WTC11 (cell line): ENCODE results near the gene PTPN7. TPM values are rescaled to one million over a fixed set of nuclear protein-coding genes. Genes with fewer than 3 reads are reported as not detected.

ENCODE experiments used
- ATAC-seq: fragments of 200-7000 bp; cut with Tn5 transposase; 2 replicates; pipeline ENCODE4 v1.10.0; 2021; ENCODE audit warnings: mild to moderate bottlenecking, moderate library complexity
- Bru-seq: library from RNA; stranded (reverse); fragments of 400-500 nt; gene quantifications from one replicate; lab custom pipeline; 2021; lab: Mats Ljungman, UMichigan
- CTCF ChIA-PET: fragments of 300-600 bp; sonication (Branson Sonifier 250); formaldehyde crosslinking; loops from one replicate; lab custom pipeline; 2021; ENCODE audit warnings: antibody characterized with exemption; lab: Charles Lee
- POLR2A ChIA-PET: fragments of 350-600 bp; sonication (Branson Sonifier 250); formaldehyde crosslinking; loops from one replicate; lab custom pipeline; 2021; ENCODE audit warnings: antibody characterized with exemption; lab: Charles Lee
- DNase-seq: peaks from one replicate; pipeline ENCODE4 v3.0.0; 2021; ENCODE audit warnings: low spot score
- H3K27ac Mint-ChIP-seq: 2 replicates; pipeline ENCODE4 v1.8.0; 2021; ENCODE audit warnings: mixed read lengths
- H3K27me3 Mint-ChIP-seq: 2 replicates; pipeline ENCODE4 v1.8.0; 2021; ENCODE audit warnings: low read depth, mild to moderate bottlenecking, moderate library complexity, mixed read lengths
- H3K36me3 Mint-ChIP-seq: 2 replicates; pipeline ENCODE4 v1.8.0; 2021; ENCODE audit warnings: mixed read lengths
- H3K4me1 Mint-ChIP-seq: 2 replicates; pipeline ENCODE4 v1.8.0; 2022; ENCODE audit warnings: mixed read lengths
- H3K4me3 Mint-ChIP-seq: 2 replicates; pipeline ENCODE4 v1.8.0; 2021; ENCODE audit warnings: mild to moderate bottlenecking, moderate library complexity, mixed read lengths
- H3K9me3 Mint-ChIP-seq: 2 replicates; pipeline ENCODE4 v1.8.0; 2021; ENCODE audit warnings: mixed read lengths
- CREB1 ChIP-seq: sonication (generic); formaldehyde crosslinking; IDR thresholded peaks from 2 replicates; pipeline ENCODE4 v1.8.0; 2023; ENCODE audit warnings: mild to moderate bottlenecking, missing genetic modification reagents
- FOXP1 ChIP-seq: sonication (generic); formaldehyde crosslinking; IDR thresholded peaks from 2 replicates; pipeline ENCODE4 v1.8.0; 2022; ENCODE audit warnings: missing genetic modification reagents, mild to moderate bottlenecking, moderate library complexity, borderline replicate concordance
- GRHL2 ChIP-seq: fragments of 250-450 bp; sonication (Bioruptor Pico); IDR thresholded peaks from 2 replicates; pipeline ENCODE4 v1.8.0; 2022; ENCODE audit warnings: mild to moderate bottlenecking, moderate library complexity; ENCODE audit not compliant: insufficient replicate concordance, severe bottlenecking
- GTF2I ChIP-seq: fragments of 250-450 bp; sonication (Bioruptor Pico); conservative IDR thresholded peaks from 2 replicates; pipeline ENCODE4 v1.4.0; 2021; ENCODE audit warnings: mild to moderate bottlenecking
- IRF2 ChIP-seq: sonication (generic); formaldehyde crosslinking; IDR thresholded peaks from 2 replicates; pipeline ENCODE4 v1.8.0; 2022; ENCODE audit warnings: low read depth, missing genetic modification reagents, borderline replicate concordance
- MLX ChIP-seq: sonication (generic); formaldehyde crosslinking; IDR thresholded peaks from 2 replicates; pipeline ENCODE4 v1.8.1; 2023; ENCODE audit warnings: mild to moderate bottlenecking, missing genetic modification reagents, moderate library complexity
- MXD4 ChIP-seq: fragments of 250-450 bp; sonication (Bioruptor Pico); IDR thresholded peaks from 2 replicates; pipeline ENCODE4 v1.8.0; 2021; ENCODE audit warnings: mild to moderate bottlenecking, moderate library complexity, borderline replicate concordance
- NFYB ChIP-seq: sonication (generic); formaldehyde crosslinking; conservative IDR thresholded peaks from 2 replicates; pipeline ENCODE4 v1.8.0; 2022; ENCODE audit warnings: low read depth, missing genetic modification reagents
- NR1H2 ChIP-seq: sonication (generic); formaldehyde crosslinking; IDR thresholded peaks from 2 replicates; pipeline ENCODE4 v1.9.0; 2021; ENCODE audit warnings: mild to moderate bottlenecking, moderate library complexity, missing genetic modification reagents
- PREB ChIP-seq: sonication (generic); formaldehyde crosslinking; IDR thresholded peaks from 2 replicates; pipeline ENCODE4 v1.8.1; 2022; ENCODE audit warnings: mild to moderate bottlenecking, missing genetic modification reagents, moderate library complexity, borderline replicate concordance
- PRRX2 ChIP-seq: fragments of 250-450 bp; sonication (Bioruptor Pico); IDR thresholded peaks from 2 replicates; pipeline ENCODE4 v1.8.0; 2021; ENCODE audit warnings: mild to moderate bottlenecking
- RORB ChIP-seq: fragments of 250-450 bp; sonication (Bioruptor Pico); IDR thresholded peaks from 2 replicates; pipeline ENCODE4 v1.9.0; 2021; ENCODE audit warnings: mild to moderate bottlenecking
- SOX15 ChIP-seq: fragments of 250-450 bp; sonication (Bioruptor Pico); IDR thresholded peaks from 2 replicates; pipeline ENCODE4 v1.9.0; 2021; ENCODE audit warnings: mild to moderate bottlenecking
- ZNF425 ChIP-seq: fragments of 250-450 bp; sonication (Bioruptor Pico); conservative IDR thresholded peaks from 2 replicates; pipeline ENCODE4 v1.9.0; 2021; ENCODE audit warnings: mild to moderate bottlenecking
- ZSCAN18 ChIP-seq: fragments of 250-450 bp; sonication (Bioruptor Pico); IDR thresholded peaks from 2 replicates; pipeline ENCODE4 v2.1.2; 2022; ENCODE audit warnings: mild to moderate bottlenecking, moderate library complexity
- long read RNA-seq, 3 experiments: library from RNA in 1 of 3; library from capped mRNA in 1 of 3; library from polyadenylated mRNA in 1 of 3; unstranded in 2 of 3; stranded (forward) in 1 of 3; transcript quantifications; one replicate each; pipeline ENCODE4 v2.0.0, GENCODE V29; 2021
- total RNA-seq: library from RNA; stranded (reverse); gene quantifications from 3 replicates; pipeline ENCODE4 v1.2.3, GENCODE V29; 2021
- TF ChIP-seq, protein P1 (sequence below): fragments of 250-450 bp; sonication (Bioruptor Pico); IDR thresholded peaks from 2 replicates; pipeline ENCODE4 v1.9.0; 2021; ENCODE audit warnings: mild to moderate bottlenecking
- TF ChIP-seq, protein P2 (sequence below): sonication (generic); formaldehyde crosslinking; IDR thresholded peaks from 2 replicates; pipeline ENCODE4 v1.8.0; 2022; ENCODE audit warnings: missing genetic modification reagents

The PTPN7 gene
- 0.98 to 1.1 TPM (median 1.1 TPM) in 3 replicates for total RNA-seq
- Bru-seq, nascent RNA, result not detected
- long read RNA-seq, experiment 1, result 0 reads
- long read RNA-seq, experiment 2, partial matches to known transcripts, result 1 of 1 reads
- long read RNA-seq, experiment 2, other reads (novel, unspliced or antisense), result 0 of 1 reads
- long read RNA-seq, experiment 3, result 0 reads

DNA sequence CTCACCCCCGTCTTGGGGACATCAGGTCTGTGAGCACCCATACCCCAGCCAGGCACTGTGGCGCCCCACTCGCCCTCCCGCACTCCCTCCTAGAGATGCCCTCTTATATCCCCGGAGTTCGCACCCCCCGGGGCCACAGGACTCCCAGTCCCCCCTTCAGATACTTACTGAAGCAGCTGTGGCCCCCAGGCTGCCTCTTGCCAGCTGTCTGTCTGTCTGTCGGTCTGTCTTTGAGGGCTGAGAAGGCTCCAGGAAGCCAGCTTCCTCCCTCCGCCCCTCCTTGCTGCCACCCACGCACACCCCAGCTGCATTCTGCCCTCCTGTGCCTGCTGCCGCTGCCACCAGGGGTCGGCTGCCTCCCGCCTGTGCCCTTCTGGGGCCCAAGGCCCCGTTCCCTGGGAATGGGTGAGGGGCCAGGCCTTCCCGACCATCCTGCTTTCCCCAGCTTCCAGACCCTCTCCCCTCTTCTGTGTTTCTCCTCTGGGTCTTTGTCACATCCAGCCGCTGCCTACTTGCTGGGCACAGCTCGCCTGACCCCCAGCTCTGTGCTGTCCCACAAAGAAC, at the start of gene PTPN7:
PTPN7 (minus strand) TSS at position 226 of the 564 bp plus-strand sequence. CDS start 1,200 bp downstream, outside the sequence.
- DNase-seq (no peak), ATAC-seq (no peak)
- no peaks in the 10 kb centered on the region; the same call in 1 of the 2 replicates for H3K27me3 Mint-ChIP-seq
- POLR2A ChIA-PET, result no interaction called here
- H3K4me1 Mint-ChIP-seq, result peaks cover 41% of the 10 kb centered on the region
- TF ChIP-seq FOXP1 (CRISPR knock-in tag) (no peak), PREB (CRISPR knock-in tag) (no peak), PRRX2 (CRISPR knock-in tag) (no peak), NFYB (CRISPR knock-in tag) (no peak)
- TF ChIP-seq, all 79 proteins: peak for 0
- H3K36me3 Mint-ChIP-seq, result no peaks in the 10 kb centered on the region
- CTCF ChIA-PET, result interaction anchor here (0.9 to 3.1 kb wide), 4 partner anchors 23 to 33 kb away, joined by 3 to 9 read pairs (median 5); no protein-coding TSS in a partner anchor
- H3K9me3 Mint-ChIP-seq, result no peaks in the 10 kb centered on the region
- peak within 1 kb of the TSS; percentile 14; the same call in 1 of the 2 replicates for H3K27ac Mint-ChIP-seq
- no peak within 1 kb of the TSS for H3K4me3 Mint-ChIP-seq

DNA sequence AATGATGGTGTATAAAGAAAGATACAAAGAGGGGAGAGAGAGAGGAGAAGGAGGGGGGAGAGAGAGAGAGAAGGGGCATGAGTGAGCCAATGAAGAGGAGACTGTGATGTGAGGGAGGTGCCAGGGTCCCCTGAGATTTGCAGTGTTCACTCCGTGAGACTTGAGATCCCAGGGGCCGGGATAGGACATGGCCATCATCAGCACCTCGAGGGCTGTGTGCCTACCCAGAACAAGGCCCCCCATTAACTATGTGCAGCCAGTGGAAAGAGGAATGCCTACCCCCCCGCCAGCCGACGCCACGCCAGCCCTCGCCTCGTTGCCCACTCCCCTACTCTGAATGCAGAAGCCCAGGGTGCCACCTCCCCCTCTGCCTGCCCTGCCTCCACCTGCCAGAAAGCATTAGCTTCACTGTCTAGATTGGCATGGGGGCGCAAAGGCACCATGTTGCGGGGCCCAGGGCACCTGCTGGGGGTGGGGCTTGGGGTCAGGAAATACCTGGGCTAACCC, 48.0 kb upstream of the PTPN7 start:
- no peaks in the 10 kb centered on the region for H3K9me3 Mint-ChIP-seq

More for the DNA sequence above, 48.0 kb upstream of the PTPN7 start:
- ATAC-seq (no peak), DNase-seq (no peak)
- no peaks in the 10 kb centered on the region for H3K36me3 Mint-ChIP-seq
- no peak overlapping the region for H3K4me3 Mint-ChIP-seq
- H3K4me1 Mint-ChIP-seq, result no peaks in the 10 kb centered on the region
- H3K27me3 Mint-ChIP-seq, result peaks cover under 1% of the 10 kb centered on the region
- CTCF ChIA-PET, result interaction anchor here (0.5 to 0.8 kb wide), 2 partner anchors 15 to 20 kb away, joined by 3 to 4 read pairs; no protein-coding TSS in a partner anchor
- TF ChIP-seq IRF2 (CRISPR knock-in tag) (no peak), CREB1 (no peak), RORB (no peak), MXD4 (CRISPR knock-in tag) (no peak), ZNF425 (CRISPR knock-in tag) (no peak), GRHL2 (CRISPR knock-in tag) (no peak), ZSCAN18 (CRISPR knock-in tag) (no peak), SOX15 (no peak), PRRX2 (CRISPR knock-in tag) (no peak), MLX (CRISPR knock-in tag) (no peak), NR1H2 (no peak), GTF2I (CRISPR knock-in tag) (no peak)
- TF ChIP-seq, protein P1, sequence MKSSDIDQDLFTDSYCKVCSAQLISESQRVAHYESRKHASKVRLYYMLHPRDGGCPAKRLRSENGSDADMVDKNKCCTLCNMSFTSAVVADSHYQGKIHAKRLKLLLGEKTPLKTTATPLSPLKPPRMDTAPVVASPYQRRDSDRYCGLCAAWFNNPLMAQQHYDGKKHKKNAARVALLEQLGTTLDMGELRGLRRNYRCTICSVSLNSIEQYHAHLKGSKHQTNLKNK (CRISPR knock-in tag), result no peak
- TF ChIP-seq, protein P2, sequence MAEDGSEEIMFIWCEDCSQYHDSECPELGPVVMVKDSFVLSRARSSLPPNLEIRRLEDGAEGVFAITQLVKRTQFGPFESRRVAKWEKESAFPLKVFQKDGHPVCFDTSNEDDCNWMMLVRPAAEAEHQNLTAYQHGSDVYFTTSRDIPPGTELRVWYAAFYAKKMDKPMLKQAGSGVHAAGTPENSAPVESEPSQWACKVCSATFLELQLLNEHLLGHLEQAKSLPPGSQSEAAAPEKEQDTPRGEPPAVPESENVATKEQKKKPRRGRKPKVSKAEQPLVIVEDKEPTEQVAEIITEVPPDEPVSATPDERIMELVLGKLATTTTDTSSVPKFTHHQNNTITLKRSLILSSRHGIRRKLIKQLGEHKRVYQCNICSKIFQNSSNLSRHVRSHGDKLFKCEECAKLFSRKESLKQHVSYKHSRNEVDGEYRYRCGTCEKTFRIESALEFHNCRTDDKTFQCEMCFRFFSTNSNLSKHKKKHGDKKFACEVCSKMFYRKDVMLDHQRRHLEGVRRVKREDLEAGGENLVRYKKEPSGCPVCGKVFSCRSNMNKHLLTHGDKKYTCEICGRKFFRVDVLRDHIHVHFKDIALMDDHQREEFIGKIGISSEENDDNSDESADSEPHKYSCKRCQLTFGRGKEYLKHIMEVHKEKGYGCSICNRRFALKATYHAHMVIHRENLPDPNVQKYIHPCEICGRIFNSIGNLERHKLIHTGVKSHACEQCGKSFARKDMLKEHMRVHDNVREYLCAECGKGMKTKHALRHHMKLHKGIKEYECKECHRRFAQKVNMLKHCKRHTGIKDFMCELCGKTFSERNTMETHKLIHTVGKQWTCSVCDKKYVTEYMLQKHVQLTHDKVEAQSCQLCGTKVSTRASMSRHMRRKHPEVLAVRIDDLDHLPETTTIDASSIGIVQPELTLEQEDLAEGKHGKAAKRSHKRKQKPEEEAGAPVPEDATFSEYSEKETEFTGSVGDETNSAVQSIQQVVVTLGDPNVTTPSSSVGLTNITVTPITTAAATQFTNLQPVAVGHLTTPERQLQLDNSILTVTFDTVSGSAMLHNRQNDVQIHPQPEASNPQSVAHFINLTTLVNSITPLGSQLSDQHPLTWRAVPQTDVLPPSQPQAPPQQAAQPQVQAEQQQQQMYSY (CRISPR knock-in tag), result no peak
- no peak overlapping the region for H3K27ac Mint-ChIP-seq
- POLR2A ChIA-PET, result no interaction called here
